ENCODE results near the gene ZNF653.

- TF ChIP-seq CTCF (conservative IDR thresholded peaks at IDR 0.05; ENCODE audit: low read length) (no peak), EZH2phosphoT487 (IDR thresholded peaks at IDR 0.05; ENCODE audit: borderline replicate concordance) (no peak)
These were observed 48.5 kb downstream of the ZNF653 start for GRCh38 chr19:11457115-11457514.

All from Loucy (cell line).